ENCODE results near the gene NUTM2A.
"Not testable (repeated sequence)": the region's sequence is repeated elsewhere in the genome, so short reads cannot be mapped to it uniquely, and the experiment has no call there.

Gene NUTM2A

DNA sequence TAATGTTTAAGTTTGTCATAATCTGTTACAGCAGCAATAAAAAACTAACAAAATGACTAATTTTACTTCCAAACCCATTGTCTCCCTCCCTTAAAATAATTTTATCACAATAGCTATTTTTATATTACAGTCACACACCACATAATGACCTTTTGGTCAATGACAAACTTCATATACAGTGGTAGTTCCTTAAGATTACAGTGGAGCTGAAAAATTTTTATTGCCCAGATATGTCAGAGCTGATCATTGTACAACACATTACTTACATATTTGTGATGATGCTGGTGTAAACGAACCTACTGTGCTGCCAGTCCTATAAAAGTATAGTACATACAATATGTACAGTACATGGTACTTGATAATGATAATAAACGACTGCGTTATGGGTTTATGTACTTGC lies 22.1 kb downstream of the NUTM2A start:
- not testable (repeated sequence) for DNase-seq (ENCODE audit: low spot score)

DNA sequence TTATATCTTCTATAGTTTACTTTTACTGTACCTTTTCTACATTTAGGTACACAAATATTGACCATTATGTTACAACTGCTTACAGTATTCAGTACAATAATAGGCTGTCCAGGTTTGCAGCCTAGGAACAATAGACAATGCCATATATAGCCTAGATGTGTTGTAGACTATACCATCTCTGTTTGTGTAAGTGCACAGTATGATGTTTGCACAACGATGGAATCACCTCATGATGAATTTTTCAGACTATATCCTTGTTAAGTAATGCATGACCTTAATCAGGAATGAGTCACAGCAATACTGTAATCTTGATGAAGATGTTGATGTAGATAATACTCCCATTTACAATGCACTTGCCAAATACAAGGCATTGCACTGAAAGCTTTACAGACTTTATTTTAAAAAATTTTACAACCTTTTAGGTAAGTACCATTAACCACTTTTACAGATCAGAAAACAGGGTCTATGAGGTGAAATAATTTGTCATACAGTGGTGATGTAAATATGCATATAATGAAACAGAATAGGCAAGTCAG lies 23.6 kb downstream of the NUTM2A start:
- DNase-seq (ENCODE audit: low spot score) = peak; percentile 9

- not testable (repeated sequence) for DNase-seq (ENCODE audit: low spot score)
These were observed 55.6 kb downstream of the NUTM2A start for GRCh38 chr10:87280749-87281392.
